ENCODE results near the gene PCDH1. TPM values are rescaled to one million over a fixed set of nuclear protein-coding genes. Genes with fewer than 3 reads are reported as not detected.

Gene PCDH1
- total RNA-seq, 1 donor from 2014 or later = 66.6 TPM

DNA sequence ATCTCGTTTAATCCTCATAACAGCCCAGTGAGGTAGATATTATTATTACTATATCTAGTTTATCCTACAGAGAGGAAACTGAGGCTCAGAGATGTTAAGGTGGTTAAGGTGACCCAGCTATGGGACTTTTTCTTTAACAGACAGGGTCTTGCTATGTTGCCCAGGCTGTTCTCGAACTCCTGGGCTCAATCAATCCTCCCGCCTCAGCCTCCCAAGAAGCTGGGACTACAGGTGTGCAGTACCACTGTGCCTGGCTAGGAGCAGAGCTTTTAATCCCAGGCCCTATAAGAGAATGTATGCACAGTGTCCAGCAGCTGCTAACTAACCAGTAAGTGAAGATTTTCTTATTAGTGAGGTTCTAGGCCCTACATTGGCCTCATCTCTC, 62.4 kb downstream of the PCDH1 start:
- DNase-seq (no peak), ATAC-seq (no peak)
- Histone ChIP-seq H3K36me3 (no peaks in the 10 kb centered on the region), H3K27ac (no peak overlapping the region), H3K27me3 (peaks cover 8% of the 10 kb centered on the region), H3K4me1 (no peaks in the 10 kb centered on the region), H3K4me3 (no peak overlapping the region), H3K9me3 (no peaks in the 10 kb centered on the region)
- intact Hi-C loops (cut with DNase I) = no loop called here
- TF ChIP-seq, protein P1, sequence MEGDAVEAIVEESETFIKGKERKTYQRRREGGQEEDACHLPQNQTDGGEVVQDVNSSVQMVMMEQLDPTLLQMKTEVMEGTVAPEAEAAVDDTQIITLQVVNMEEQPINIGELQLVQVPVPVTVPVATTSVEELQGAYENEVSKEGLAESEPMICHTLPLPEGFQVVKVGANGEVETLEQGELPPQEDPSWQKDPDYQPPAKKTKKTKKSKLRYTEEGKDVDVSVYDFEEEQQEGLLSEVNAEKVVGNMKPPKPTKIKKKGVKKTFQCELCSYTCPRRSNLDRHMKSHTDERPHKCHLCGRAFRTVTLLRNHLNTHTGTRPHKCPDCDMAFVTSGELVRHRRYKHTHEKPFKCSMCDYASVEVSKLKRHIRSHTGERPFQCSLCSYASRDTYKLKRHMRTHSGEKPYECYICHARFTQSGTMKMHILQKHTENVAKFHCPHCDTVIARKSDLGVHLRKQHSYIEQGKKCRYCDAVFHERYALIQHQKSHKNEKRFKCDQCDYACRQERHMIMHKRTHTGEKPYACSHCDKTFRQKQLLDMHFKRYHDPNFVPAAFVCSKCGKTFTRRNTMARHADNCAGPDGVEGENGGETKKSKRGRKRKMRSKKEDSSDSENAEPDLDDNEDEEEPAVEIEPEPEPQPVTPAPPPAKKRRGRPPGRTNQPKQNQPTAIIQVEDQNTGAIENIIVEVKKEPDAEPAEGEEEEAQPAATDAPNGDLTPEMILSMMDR (IDR thresholded peaks at IDR 0.05) = no peak

DNA sequence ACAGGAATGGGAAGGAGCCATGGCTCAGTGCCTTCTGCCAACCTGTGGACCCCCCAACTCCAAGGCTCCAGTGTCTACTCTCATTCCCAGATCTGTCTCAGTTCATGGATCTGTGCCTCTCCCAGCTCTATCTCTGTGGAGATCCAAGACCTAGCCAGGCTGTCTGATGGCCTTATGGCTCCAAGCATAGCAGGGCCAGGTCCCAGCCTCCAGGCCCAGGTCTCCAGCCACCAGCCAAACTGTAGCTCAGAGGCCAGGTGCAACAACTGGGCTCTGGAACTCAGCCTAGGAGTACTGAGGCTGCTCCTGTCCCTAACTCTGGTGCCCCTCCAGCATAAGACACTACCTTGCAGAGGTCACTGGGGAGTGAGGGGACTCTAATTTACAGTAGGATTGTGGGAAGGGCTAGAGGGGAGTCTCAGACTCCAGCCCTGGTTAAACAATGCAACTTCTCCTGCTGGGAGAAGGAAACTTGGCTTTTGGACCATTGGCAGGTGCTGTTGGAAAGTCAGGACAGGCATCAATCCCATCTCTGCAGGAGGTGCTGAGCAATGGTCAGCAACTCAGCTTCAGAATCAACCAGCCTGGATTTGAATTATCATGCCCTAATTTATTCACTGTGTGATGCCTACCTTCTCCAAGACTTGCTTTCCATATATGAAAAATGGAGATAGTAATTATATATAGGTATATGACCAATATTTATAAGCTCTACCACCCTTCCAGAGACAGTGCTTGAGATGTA, 63.0 kb downstream of the PCDH1 start:
- TF ChIP-seq, protein P1 (IDR thresholded peaks at IDR 0.05) = no peak
- DNase-seq (no peak), ATAC-seq (no peak)
- Histone ChIP-seq H3K4me3 (no peak overlapping the region), H3K9me3 (no peaks in the 10 kb centered on the region), H3K27me3 (peaks cover 9% of the 10 kb centered on the region), H3K4me1 (no peaks in the 10 kb centered on the region), H3K27ac (no peak overlapping the region), H3K36me3 (no peaks in the 10 kb centered on the region)
- intact Hi-C loops (cut with DNase I) = no loop called here

DNA sequence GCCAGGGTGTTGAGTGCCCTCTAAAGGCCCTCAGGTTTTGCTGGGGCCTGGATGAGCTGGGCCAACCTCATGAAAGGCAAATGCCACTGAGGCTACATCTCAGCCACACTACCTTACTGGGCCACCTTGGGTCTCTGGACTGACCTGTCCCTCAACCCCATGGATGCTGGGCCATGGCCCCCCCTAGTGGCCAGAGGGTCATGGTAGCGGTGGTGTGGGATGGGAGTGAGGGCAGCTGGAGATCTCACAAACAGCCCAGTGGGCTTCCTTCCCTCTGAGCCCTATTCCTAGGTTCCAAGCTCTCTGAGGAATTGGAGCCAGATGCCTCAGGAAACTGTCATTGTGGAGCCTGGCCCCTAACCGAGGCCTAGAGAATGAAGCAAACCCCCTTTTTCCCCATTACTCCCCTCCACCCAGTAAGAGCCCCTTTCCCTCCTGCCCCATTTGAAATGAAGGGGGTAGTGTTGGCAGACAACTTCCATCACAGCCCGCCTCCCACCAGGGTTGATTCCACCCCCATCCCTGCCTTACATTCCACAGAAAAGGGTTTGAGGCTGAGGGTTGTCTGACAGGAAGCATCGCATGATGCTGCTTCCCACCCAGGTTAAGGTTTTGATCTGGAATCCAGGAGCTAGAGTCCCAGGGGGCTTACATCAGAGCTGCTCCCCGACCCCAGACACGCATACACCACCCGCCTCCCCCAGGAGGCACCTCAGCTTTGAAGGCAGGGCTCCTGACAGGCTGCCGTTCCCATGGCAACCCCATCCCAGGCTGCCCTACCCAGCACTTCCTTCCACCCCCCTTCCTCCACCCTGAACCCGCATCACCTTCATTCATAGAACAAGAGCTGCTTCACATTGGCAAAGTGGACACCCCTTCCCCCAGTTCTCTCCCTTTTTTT, 63.9 kb downstream of the PCDH1 start:
- DNase-seq (peak; percentile 83), ATAC-seq (peak; percentile 83)
- H3K4me1 ChIP-seq = no peaks in the 10 kb centered on the region
- no peaks in the 10 kb centered on the region for H3K9me3 ChIP-seq
- H3K27me3 ChIP-seq = peaks cover 9% of the 10 kb centered on the region
- intact Hi-C loops (cut with DNase I) = no loop called here
- no peak overlapping the region for H3K4me3 ChIP-seq
- TF ChIP-seq, protein P1 (IDR thresholded peaks at IDR 0.05) = peak; percentile 57
- H3K36me3 ChIP-seq = no peaks in the 10 kb centered on the region
- no peak overlapping the region for H3K27ac ChIP-seq

DNA sequence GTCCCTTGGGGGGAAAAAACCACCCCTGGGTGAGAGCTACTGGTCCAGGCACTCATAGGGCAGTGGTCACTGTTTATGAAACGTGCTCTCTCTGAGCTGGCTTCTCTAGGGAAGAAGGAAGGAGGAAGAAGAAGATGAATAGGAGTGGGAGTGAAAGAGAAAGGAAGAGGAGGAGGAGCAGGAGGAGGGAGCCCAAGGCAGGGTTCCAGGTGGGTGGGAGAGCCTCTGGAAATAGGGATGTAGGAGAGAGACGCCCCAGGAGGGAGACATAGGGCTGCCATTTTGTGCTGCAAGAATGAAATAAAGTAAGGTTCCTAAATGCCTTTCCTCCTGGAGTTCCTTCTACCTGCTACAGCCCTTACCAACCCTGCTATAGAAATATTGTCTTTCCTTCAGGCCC, 65.7 kb downstream of the PCDH1 start:
- H3K9me3 ChIP-seq = no peaks in the 10 kb centered on the region
- H3K4me3 ChIP-seq = no peak overlapping the region
- H3K27ac ChIP-seq = no peak overlapping the region
- H3K4me1 ChIP-seq = no peaks in the 10 kb centered on the region
- peaks cover 9% of the 10 kb centered on the region for H3K27me3 ChIP-seq
- no peaks in the 10 kb centered on the region for H3K36me3 ChIP-seq
- intact Hi-C loops (cut with DNase I) = no loop called here
- TF ChIP-seq, protein P1 (IDR thresholded peaks at IDR 0.05) = no peak
- DNase-seq (no peak), ATAC-seq (no peak)

DNA sequence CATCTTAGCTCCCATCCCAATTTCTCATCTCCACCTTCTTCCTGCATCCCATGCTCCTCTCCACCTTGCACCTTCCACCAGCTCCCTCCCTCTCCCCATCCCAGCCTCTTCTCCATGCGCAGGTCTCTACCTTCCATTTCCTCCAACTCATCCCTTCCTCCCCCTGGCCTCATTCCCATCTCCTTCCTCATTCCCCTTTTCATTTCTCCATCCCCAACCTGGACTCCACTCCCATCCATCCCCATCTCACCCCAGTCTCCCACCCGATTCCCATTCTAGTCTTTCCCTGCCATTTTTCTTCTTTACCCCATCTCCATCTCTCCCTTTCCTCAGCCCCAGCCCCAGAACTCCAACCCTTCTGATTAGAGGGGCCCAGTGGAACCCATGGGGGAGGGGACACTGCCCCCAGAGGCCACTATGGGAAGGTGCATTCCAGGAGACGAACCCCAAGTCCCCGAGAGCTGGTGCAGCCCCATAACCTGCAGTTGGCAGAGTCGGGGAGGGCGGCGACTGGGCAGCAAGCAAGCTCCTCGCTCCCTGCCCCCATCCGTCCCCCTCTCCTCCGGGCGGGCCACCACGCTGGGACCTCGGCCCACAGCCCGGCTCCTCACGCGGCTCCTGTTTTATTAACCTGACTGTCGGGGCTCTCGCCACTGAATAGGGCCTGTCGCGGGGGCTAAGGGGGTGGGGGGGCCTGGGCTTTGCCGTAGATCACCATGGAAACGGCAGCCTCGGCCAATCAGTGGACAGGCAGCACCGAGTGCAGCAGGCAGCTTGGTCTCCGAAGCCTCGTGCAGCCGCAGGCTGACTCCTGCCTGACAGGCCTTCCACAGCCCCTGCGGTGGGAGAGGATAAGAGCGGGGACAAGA, 66.7 kb downstream of the PCDH1 start:
- Histone ChIP-seq H3K27ac (no peak overlapping the region), H3K36me3 (no peaks in the 10 kb centered on the region), H3K4me3 (no peak overlapping the region), H3K4me1 (no peaks in the 10 kb centered on the region), H3K9me3 (no peaks in the 10 kb centered on the region), H3K27me3 (peaks cover 10% of the 10 kb centered on the region)
- TF ChIP-seq, protein P1 (IDR thresholded peaks at IDR 0.05) = peak; percentile 51
- DNase-seq (no peak), ATAC-seq (peak; percentile 54)
- intact Hi-C loops (cut with DNase I) = no loop called here

All from upper lobe of right lung (tissue), 1 donor.